ENCODE results near the gene SPIRE2.

DNA sequence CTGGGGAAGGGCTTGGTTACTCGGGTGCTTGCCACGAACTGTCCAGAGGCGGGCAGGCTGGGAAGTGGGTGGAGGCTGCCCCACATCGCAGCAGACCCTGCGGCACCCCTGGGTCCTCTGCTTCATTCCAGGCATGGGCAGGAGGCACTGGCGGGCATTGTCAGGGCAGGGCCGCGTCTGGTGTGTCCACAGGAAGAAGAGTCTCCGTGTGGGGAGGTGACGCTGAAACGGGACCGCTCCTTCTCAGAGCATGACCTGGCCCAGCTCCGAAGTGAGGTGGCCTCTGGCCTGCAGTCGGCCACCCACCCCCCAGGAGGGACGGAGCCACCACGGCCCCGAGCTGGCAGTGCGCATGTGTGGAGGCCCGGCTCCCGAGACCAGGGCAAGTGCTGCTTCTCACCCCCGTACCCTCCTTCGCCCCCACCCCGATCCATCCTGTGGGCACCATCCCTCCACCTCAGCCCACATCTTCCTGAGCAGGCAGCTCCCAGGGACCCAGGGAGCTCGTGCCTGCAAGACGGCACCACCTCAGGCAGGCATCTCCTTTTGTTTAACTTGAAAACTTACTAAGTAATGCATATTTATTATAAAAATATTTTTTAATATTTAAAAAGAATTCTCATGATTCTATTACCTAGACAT lies 30.8 kb downstream of the SPIRE2 start:
- TF ChIP-seq, protein P1, sequence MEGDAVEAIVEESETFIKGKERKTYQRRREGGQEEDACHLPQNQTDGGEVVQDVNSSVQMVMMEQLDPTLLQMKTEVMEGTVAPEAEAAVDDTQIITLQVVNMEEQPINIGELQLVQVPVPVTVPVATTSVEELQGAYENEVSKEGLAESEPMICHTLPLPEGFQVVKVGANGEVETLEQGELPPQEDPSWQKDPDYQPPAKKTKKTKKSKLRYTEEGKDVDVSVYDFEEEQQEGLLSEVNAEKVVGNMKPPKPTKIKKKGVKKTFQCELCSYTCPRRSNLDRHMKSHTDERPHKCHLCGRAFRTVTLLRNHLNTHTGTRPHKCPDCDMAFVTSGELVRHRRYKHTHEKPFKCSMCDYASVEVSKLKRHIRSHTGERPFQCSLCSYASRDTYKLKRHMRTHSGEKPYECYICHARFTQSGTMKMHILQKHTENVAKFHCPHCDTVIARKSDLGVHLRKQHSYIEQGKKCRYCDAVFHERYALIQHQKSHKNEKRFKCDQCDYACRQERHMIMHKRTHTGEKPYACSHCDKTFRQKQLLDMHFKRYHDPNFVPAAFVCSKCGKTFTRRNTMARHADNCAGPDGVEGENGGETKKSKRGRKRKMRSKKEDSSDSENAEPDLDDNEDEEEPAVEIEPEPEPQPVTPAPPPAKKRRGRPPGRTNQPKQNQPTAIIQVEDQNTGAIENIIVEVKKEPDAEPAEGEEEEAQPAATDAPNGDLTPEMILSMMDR (IDR thresholded peaks at IDR 0.05): no peak
- TF ChIP-seq EZH2 (IDR thresholded peaks at IDR 0.05; ENCODE audit: borderline replicate concordance, insufficient read depth, low read depth, low read length, poor library complexity, severe bottlenecking): no peak
